PC-3 (cell line): ENCODE measurements around the gene MED12L.

Experiments
- EZH2 ChIP-seq: fragments of 300-600 bp; sonication (generic); IDR thresholded peaks from one replicate; pipeline ENCODE4 v1.6.1; 2017; ENCODE audit warnings: antibody characterized with exemption, mild to moderate bottlenecking, low read length; ENCODE audit not compliant: unreplicated experiment
- TF ChIP-seq, protein P1 (sequence below): fragments of 300-600 bp; sonication (generic); conservative IDR thresholded peaks from 2 replicates; pipeline ENCODE4 v1.5.1; 2017; ENCODE audit warnings: antibody characterized with exemption, low read depth, mild to moderate bottlenecking, low read length

DNA sequence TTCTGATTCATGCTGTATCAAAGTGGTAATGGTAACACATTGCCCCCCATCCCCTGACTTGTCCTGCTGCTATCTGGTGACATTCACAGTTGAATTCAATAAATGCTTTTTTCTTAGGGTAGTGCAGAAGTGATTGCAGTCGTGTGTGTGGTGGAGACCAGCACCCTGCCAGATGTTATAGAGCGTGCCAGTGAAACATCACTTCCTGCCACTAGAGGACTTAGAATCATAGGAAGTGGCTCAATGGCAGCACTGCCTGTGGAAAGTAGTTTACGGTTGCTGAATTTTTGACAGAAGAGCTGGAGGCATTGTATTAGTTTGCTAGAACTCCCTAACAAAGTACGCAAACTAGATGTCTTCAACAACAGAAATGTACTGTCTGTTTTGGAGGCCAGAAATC, 336.5 kb downstream of the MED12L start:
- TF ChIP-seq, protein P1, sequence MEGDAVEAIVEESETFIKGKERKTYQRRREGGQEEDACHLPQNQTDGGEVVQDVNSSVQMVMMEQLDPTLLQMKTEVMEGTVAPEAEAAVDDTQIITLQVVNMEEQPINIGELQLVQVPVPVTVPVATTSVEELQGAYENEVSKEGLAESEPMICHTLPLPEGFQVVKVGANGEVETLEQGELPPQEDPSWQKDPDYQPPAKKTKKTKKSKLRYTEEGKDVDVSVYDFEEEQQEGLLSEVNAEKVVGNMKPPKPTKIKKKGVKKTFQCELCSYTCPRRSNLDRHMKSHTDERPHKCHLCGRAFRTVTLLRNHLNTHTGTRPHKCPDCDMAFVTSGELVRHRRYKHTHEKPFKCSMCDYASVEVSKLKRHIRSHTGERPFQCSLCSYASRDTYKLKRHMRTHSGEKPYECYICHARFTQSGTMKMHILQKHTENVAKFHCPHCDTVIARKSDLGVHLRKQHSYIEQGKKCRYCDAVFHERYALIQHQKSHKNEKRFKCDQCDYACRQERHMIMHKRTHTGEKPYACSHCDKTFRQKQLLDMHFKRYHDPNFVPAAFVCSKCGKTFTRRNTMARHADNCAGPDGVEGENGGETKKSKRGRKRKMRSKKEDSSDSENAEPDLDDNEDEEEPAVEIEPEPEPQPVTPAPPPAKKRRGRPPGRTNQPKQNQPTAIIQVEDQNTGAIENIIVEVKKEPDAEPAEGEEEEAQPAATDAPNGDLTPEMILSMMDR: peak; percentile 23; the same call in 1 of the 2 replicates
- TF ChIP-seq EZH2: no peak
